Hematopoietic multipotent progenitor cell treated with erythropoietin and hydrocortisone succinate and interleukin-3 and kit ligand, for 4 days (in vitro differentiated cells): ENCODE data around the gene RABL6.

Experiments used
- DNase-seq: peaks from one replicate; pipeline ENCODE4 v3.0.0-alpha.2; 2015

RABL6 gene

DNA sequence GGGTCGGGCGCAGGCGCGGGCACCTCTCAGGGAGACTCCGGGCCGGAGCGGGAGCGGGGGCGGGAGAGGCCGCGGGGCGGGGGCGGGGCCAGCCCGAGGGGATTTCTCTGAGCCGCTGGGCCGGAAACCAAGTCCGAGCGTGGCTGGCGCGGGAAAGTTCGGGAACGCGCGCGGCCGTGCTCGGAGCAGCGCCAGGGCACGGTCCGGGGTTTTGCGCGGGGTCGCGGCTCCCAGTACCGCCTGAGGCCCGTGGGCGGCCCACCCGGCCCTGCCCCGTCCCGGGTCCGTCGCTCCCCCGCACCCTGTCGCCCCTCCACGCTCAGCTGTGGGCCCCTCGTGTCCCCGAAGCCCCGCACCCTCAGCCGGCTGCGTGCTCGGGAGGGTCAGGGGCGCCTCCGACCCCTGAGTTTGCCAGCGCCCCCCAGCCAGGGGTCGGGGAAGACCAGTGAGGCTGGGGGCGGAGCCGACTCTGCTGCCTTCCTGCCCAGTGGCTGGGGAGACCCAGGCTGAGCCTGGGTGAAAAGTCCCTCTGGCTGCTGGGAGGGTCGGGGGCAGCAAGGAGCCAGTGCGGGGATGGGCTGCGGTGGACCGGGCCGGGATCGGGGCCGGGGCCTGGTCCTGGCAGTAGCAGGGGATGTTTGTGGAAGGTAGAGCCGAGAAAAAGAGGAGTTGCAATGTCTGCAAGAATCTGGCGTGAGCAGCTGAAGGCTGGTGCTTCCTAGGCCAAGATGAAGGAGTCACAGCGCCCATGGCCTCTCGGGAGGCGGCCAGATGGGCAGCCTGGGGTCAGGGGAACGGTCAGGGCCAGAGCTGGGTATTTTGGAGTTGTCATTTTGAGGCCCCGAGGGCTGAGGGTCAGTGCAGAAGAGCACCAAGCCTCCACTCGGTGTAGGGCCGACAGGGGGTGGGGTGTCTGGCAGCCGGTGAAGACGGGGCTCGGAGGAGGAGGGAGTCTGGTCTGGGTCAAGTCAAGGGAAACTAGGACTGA, 79.2 kb downstream of the RABL6 start:
- DNase-seq: peak; percentile 44

DNA sequence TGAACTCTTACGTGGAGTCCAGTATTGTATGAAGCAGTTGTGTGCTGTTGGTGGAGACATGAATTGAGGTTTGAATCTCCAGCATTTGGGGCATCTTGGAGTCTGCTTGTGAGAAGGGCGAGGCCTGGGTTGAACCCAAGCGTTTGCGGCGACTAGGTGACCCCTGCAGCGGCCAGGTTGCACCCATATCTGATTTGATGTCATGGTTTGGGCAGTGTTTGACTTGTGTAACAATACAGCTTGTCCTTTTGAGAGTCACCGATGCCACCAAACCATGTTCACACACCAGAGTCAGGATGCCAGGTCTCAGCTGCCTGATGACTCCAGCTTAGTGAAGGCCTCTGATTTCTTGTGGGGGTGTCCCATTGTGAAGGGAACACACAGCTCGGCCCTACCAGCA, 80.7 kb downstream of the RABL6 start:
- no peak for DNase-seq

DNA sequence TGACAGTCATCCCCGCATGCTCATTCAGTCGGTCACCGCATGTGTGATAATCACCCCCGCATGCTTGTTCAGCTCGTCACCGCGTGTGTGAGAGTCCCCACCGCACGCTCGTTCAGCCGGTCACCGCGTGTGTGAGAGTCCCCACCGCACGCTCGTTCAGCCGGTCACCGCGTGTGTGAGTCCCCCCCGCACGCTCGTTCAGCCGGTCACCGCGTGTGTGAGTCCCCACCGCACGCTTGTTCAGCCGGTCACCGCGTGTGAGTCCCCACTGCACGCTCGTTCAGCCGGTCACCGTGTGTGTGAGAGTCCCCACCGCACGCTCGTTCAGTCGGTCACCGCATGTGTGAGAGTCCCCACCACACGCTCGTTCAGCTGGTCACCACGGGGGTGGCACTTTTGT, 82.1 kb downstream of the RABL6 start:
- no peak for DNase-seq

DNA sequence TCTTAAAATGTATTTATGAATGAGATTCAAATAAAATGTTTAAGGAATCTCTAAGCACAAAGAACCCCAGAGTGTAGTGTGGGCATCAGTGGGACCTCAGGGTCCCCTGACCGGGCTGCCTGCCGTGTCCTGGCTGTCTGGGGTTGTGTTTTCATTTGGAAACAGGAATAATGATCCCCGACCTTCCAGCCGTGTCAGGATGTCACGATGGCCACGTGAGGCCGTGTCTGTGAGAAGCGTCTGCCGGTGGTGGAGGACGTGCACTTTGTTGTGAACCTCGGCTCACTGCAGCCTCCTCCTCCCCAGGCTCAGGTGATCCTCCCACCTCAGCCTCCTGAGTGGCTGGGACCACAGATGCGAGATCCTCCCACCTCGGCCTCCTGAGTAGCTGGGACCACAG, 82.9 kb downstream of the RABL6 start:
- no peak for DNase-seq
